ENCODE results near the gene PCMT1. TPM values are rescaled to one million over a fixed set of nuclear protein-coding genes. Genes with fewer than 3 reads are reported as not detected.
"Not testable (repeated sequence)": the region's sequence is repeated elsewhere in the genome, so short reads cannot be mapped to it uniquely, and the experiment has no call there.

Gene PCMT1
- total and polyA plus RNA-seq, 10 of the 15 experiments (the other 5 are each of a cell fraction or from before 2014, with no cell fraction given), result 48.5 to 126 (median 81.2) TPM

GRCh38 chr6:149847939-149848267 lies 98.4 kb downstream of the PCMT1 start (continued):
- TF ChIP-seq, protein P1, sequence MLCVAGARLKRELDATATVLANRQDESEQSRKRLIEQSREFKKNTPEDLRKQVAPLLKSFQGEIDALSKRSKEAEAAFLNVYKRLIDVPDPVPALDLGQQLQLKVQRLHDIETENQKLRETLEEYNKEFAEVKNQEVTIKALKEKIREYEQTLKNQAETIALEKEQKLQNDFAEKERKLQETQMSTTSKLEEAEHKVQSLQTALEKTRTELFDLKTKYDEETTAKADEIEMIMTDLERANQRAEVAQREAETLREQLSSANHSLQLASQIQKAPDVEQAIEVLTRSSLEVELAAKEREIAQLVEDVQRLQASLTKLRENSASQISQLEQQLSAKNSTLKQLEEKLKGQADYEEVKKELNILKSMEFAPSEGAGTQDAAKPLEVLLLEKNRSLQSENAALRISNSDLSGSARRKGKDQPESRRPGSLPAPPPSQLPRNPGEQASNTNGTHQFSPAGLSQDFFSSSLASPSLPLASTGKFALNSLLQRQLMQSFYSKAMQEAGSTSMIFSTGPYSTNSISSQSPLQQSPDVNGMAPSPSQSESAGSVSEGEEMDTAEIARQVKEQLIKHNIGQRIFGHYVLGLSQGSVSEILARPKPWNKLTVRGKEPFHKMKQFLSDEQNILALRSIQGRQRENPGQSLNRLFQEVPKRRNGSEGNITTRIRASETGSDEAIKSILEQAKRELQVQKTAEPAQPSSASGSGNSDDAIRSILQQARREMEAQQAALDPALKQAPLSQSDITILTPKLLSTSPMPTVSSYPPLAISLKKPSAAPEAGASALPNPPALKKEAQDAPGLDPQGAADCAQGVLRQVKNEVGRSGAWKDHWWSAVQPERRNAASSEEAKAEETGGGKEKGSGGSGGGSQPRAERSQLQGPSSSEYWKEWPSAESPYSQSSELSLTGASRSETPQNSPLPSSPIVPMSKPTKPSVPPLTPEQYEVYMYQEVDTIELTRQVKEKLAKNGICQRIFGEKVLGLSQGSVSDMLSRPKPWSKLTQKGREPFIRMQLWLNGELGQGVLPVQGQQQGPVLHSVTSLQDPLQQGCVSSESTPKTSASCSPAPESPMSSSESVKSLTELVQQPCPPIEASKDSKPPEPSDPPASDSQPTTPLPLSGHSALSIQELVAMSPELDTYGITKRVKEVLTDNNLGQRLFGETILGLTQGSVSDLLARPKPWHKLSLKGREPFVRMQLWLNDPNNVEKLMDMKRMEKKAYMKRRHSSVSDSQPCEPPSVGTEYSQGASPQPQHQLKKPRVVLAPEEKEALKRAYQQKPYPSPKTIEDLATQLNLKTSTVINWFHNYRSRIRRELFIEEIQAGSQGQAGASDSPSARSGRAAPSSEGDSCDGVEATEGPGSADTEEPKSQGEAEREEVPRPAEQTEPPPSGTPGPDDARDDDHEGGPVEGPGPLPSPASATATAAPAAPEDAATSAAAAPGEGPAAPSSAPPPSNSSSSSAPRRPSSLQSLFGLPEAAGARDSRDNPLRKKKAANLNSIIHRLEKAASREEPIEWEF (IDR thresholded peaks at IDR 0.05; ENCODE audit: insufficient replicate concordance, low read depth, low read length), result no peak

DNA sequence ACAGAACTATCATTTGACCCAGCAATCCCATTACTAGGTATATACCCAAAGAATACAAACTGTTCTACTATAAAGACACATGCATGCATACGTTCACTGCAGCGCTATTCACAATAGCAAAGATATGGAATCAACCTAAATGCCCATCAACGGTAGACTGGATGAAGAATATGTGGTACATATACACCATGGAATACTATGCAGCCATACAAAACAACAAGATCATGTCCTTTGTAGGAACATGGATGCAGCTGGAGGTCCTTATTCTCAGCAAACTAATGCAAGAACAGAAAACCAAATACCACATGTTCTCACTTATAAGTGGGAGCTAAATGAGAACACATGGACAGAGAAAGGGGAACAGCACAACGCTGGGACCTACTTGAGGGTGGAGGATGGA lies 98.8 kb downstream of the PCMT1 start:
- H3K9ac ChIP-seq (ENCODE audit: control insufficient read depth, insufficient read depth, low read length); POLR2A ChIA-PET; DNase-seq (ENCODE audit: low read depth, low spot score); H3K27me3 ChIP-seq (replicated peaks in 1 of 2; ENCODE audit: control insufficient read depth in 2 of 2, insufficient read depth in 2 of 2, low read length in 1 of 2); BruUV-seq (replicated peaks); H3K36me3 ChIP-seq (ENCODE audit: control insufficient read depth in 2 of 2, insufficient read depth in 2 of 2, low read length in 1 of 2); SMC1A ChIA-PET (ENCODE audit: uncharacterized antibody, unreplicated experiment); FAIRE-seq; ATAC-seq; intact Hi-C loops (cut with micrococcal nuclease; ENCODE audit: unreplicated experiment); H3K79me2 ChIP-seq (ENCODE audit: control insufficient read depth, insufficient read depth, low read length); H3K4me1 ChIP-seq (ENCODE audit: control insufficient read depth, insufficient read depth, low read length); H4K20me1 ChIP-seq (ENCODE audit: control insufficient read depth, insufficient read depth); RAD21 ChIA-PET (ENCODE audit: unreplicated experiment); H3K4me2 ChIP-seq (ENCODE audit: control insufficient read depth, insufficient read depth); H3K27ac ChIP-seq (ENCODE audit: control insufficient read depth, insufficient read depth); H2AFZ ChIP-seq (ENCODE audit: control insufficient read depth, low read depth, low read length); H3K9me3 ChIP-seq (replicated peaks; ENCODE audit: control insufficient read depth, insufficient read depth, low read length); H3K4me3 ChIP-seq: not testable (repeated sequence)
- 44% methylated on average over 4 of the region's 4 CpGs for WGBS (ENCODE audit: insufficient coverage, insufficient replicate concordance, low lambda C conversion rate, missing lambda C conversion rate)
- CTCF ChIA-PET, result interaction anchor here (0.6 to 2.8 kb wide), 2 partner anchors 10 to 13 kb away, joined by 3 to 18 read pairs; no protein-coding TSS in a partner anchor
- in situ Hi-C loops (cut with MboI), result loop anchor here (10.0 kb wide), 1 partner anchor 166 kb away; no protein-coding TSS in a partner anchor
